GM19372 (cell line): ENCODE results near the gene NECAB2.

ENCODE experiments used
- ATAC-seq: cut with Tn5 transposase; IDR thresholded peaks from one replicate; pipeline ENCODE4 v1.9.1; 2021; ENCODE audit warnings: mild to moderate bottlenecking, low read depth, moderate library complexity; ENCODE audit not compliant: unreplicated experiment

The NECAB2 gene

GRCh38 chr16:84016477-84016876 lies 48.4 kb downstream of the NECAB2 start:
- no peak for ATAC-seq

DNA sequence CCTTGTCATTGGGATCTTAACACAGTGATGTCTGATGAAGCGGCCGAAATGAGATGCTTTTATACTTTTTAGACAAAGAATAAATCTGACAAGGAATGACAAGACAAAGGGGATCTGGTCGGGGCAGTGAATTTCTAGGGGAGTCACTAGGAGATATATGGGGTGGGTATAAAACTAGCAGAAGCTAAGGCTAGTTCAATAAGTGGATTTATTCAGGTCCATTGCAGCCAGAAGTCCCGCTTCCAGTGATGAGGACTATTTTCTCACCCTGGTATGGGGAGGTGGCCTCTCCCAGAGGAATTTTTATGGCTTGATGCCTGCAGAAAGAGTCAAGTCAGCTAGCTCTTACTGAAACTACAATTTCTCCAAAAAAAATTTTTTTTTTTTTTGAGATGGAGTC lies 50.7 kb downstream of the NECAB2 start:
- ATAC-seq: no peak

DNA sequence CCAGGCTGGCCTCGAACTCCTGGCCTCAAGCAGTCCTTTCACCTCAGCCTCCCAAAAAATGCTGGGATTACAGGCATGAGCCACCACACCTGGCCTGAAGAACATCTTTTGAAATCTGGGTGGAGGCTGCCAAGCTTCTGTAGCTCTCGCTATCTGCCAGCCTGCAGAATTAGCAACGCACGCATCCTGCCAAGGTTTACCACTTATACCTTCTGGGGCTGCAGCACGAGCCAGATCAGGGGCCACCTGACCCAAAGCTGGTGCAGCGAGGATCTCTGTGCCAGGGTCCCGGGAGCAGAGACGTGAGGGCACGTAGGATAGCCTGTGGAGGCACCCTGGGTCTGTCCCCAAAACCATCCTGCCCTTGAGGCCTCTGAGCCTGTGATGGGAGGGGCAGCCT lies 52.3 kb downstream of the NECAB2 start:
- ATAC-seq: no peak

GRCh38 chr16:84021488-84021887 lies 53.4 kb downstream of the NECAB2 start:
- ATAC-seq: no peak

GRCh38 chr16:84022644-84023043 lies 54.6 kb downstream of the NECAB2 start:
- no peak for ATAC-seq

- no peak for ATAC-seq
Observed at GRCh38 chr16:84024854-84025253, 56.8 kb downstream of the NECAB2 start.

- ATAC-seq: no peak
Observed at GRCh38 chr16:84026606-84027005, 58.6 kb downstream of the NECAB2 start.

- no peak for ATAC-seq
Observed at GRCh38 chr16:84027625-84028024, 59.6 kb downstream of the NECAB2 start.

GRCh38 chr16:84029297-84030047 lies 61.4 kb downstream of the NECAB2 start:
- ATAC-seq: no peak

DNA sequence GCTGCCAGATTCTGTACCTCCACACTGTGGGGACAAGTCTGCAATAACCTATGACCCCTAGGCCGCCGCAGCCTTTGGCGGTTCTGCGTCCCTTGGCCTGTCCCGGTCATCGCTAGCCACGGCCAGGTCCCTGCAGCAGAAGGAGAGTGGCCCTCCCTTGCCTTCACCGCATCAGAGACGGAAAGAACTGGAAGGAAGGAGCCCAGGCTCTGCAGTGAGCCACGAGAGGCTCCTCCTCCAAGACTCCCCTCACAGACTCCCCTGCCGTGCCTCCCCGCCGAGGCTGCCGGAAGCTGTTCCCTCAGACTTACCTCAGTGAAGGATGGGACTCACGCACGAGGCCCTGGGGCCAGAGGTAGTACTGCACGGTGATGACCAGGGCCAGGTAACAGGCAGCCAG lies 63.5 kb downstream of the NECAB2 start:
- ATAC-seq: no peak

- no peak for ATAC-seq
Observed at GRCh38 chr16:84032458-84033178, 64.6 kb downstream of the NECAB2 start.

DNA sequence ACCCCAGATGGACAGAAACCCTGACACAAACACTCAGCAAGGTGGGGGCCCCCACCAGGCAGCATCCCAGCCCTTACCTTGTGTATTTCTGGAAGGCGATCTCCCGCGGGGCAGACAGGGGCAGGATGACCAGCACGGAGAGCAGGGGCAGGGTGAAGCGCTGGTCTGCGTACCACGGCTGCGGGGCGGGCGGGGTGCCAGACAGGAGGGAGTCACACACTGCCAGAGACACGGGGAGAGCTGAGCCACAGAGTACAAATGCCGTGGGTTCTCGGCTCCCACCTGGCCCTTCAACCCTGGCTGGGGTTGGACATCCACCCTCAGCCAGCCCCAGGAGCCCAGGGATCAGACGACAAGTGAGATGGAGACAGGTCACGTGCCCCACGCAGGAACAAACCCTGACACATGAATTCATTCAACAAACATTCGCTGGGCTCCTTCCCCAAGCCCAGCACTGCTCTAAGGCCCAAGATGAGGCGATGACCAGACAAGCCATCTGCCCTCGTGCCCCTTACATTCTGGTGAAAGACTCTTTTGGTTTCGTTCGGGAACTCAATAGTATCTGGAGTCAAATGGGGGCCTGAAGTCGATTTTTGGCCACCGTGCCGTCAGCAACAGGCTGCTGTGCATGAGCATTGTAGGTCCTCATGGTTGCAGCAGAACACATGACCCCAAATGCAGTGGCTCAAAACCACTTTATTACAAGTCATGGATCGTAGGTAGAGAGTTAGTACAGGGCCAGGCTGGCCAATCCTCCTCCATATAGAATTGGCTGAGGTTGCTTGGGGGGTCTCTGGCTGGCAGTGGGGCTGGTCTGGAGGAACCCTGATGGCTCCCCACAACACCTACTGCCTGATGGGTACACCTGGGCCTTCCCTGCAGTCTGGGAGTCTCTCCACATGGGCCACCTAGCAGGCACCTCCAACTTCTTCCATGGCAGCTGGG lies 65.5 kb downstream of the NECAB2 start:
- no peak for ATAC-seq

- ATAC-seq: no peak
Observed at GRCh38 chr16:84034516-84034915, 66.5 kb downstream of the NECAB2 start.

GRCh38 chr16:84036131-84036530 lies 68.1 kb downstream of the NECAB2 start:
- no peak for ATAC-seq

DNA sequence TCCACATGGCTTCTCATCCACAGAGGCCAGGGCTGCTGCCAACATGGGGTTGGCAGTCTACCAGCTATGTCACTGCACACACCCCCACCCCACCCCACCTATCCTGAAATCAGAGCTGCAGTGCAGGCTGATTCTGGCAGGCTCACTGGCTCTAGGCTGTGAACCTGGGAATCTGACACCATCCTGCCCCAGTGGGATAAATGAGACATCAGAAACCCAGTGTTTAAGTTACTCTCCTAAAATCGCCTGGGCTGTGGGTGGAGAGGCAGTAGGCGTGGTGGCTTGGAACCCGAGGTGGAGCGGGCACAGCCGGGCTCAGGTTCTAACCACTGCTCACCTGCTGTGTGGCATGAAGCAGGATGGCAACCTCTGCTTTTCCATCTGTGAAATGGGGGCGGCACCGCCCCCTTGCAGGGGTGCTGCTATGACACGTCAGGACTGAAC lies 69.0 kb downstream of the NECAB2 start:
- no peak for ATAC-seq

- no peak for ATAC-seq
Observed at GRCh38 chr16:84038469-84038868, 70.4 kb downstream of the NECAB2 start.

- ATAC-seq: no peak
Observed at GRCh38 chr16:84039696-84040095, 71.7 kb downstream of the NECAB2 start.

DNA sequence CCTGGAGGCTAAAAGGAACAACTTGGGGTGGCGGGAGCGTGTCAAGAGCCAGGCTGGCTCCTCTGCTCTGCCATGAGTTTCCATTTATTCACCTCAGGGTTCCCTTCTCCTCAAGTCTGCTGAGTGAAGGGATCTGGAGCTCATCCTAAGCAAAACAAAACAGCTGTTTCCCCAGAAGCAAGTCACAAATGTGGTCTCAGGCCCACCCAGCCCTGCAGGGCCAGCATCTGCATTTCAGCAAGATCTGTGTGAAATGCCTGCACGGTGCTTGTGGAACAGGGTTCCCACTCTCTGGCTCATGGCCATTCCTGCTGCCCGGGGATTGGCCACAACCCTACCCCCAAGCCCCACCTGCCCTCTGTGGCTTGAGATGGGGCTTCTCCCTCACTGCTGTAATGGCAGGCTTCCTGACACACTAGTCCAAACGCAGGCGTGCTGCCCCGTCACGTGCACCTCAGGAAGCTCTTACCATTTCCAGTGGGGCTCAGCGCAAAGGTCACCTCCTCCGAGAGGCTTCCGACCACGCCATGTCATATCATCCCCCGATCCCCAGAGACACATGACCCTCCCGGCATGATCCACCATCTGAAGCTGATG lies 72.3 kb downstream of the NECAB2 start:
- no peak for ATAC-seq

DNA sequence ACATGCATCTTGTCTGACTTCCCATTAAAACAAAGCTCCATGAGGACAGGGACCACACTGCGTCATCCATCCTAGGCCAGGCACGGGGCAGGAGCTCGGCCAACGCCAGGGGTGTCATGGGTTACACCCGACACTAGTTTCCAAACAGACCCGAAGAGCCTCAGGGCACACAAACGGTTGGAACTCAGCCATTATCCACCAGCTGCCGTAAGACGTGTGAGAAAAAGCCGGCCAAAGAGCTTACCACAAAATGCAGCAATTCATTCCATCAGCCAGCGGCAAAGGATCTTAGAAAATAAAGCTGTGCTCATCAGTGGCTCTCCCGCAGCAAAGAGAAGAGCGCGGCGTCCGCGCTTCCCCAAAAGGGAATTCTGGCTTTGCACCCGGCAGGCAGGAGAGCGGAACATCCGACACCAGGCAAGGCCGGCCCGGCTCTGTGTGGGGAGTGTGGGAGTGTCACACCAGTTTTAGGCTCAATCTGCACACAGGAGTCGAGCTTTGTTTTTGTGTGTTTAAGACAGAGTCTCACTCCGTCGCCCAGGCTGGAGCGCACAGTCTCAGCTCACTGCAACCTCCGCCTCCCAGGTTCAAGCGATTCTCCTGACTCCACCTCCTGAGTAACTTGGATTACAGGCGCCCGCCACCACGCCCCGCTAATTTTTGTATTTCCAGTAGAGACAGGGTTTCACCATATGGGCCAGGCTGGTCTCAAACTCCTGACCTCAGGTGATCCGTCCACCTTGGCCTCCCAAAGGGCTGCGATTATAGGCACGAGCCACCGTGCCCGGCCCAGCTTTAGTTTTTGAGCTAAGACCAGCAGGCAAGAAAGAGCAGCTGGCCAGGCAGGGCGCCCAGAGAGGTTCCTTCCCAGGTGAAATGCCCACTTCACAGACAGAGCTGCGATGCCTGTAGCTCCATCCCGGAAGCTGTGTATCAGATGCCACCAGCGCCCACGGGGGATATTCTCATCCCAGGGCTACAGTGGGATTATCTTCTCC lies 73.1 kb downstream of the NECAB2 start:
- ATAC-seq: no peak
